ENCODE data around the gene GPRC5D. TPM values are rescaled to one million over a fixed set of nuclear protein-coding genes. Genes with fewer than 3 reads are reported as not detected.

The GPRC5D gene
- polyA plus RNA-seq, 1 donor from 2014 or later: not detected

GRCh38 chr12:12964255-12964654 is 12.3 kb upstream of the GPRC5D start:
- H4K20me1 ChIP-seq (ENCODE audit: insufficient read depth): no peaks in the 10 kb centered on the region
- H3K4me3 ChIP-seq (ENCODE audit: low read length): no peak overlapping the region
- no peaks in the 10 kb centered on the region for H3K27me3 ChIP-seq (ENCODE audit: insufficient read depth, low read depth, low read length)
- H3F3A ChIP-seq (ENCODE audit: insufficient read depth, low read length, poor library complexity, severe bottlenecking): no peaks in the 10 kb centered on the region
- no peaks in the 10 kb centered on the region for H3K36me3 ChIP-seq (ENCODE audit: insufficient read depth, low read length)
- H3K9me3 ChIP-seq (ENCODE audit: low read length): no peaks in the 10 kb centered on the region
- H3K79me2 ChIP-seq (replicated peaks; ENCODE audit: insufficient read depth, low read length): no peaks in the 10 kb centered on the region
- H3K27ac ChIP-seq (ENCODE audit: low read length): no peak overlapping the region
- H2AFZ ChIP-seq (ENCODE audit: low read depth, low read length): no peak overlapping the region
- TF ChIP-seq EZH2 (IDR thresholded peaks at IDR 0.05; ENCODE audit: borderline replicate concordance, insufficient read depth, low read length, poor library complexity, severe bottlenecking) (no peak), EP300 (conservative IDR thresholded peaks at IDR 0.05; ENCODE audit: poor library complexity, severe bottlenecking) (no peak), RAD21 (conservative IDR thresholded peaks at IDR 0.05) (no peak), POLR2AphosphoS5 (IDR thresholded peaks at IDR 0.05) (no peak), SMC3 (conservative IDR thresholded peaks at IDR 0.05; ENCODE audit: poor library complexity) (no peak), TAF1 (IDR thresholded peaks at IDR 0.05; ENCODE audit: low read depth) (no peak), CTCF (IDR thresholded peaks at IDR 0.05; ENCODE audit: poor library complexity, severe bottlenecking) (no peak), REST (IDR thresholded peaks at IDR 0.05; ENCODE audit: borderline replicate concordance) (no peak), MXI1 (conservative IDR thresholded peaks at IDR 0.05; ENCODE audit: poor library complexity, severe bottlenecking) (no peak)
- no peak overlapping the region for H3K9ac ChIP-seq (ENCODE audit: low read length)
- H3K4me2 ChIP-seq (ENCODE audit: low read length): no peak overlapping the region
- H3K9me2 ChIP-seq (ENCODE audit: insufficient read depth, low read length): no peaks in the 10 kb centered on the region

- Histone ChIP-seq H3K27me3 (ENCODE audit: insufficient read depth, low read depth, low read length) (no peaks in the 10 kb centered on the region), H3K9ac (ENCODE audit: low read length) (no peak overlapping the region), H3K4me2 (ENCODE audit: low read length) (no peak overlapping the region), H3K79me2 (replicated peaks; ENCODE audit: insufficient read depth, low read length) (no peaks in the 10 kb centered on the region), H3K4me3 (ENCODE audit: low read length) (no peak overlapping the region), H2AFZ (ENCODE audit: low read depth, low read length) (no peak overlapping the region), H3K9me3 (ENCODE audit: low read length) (no peaks in the 10 kb centered on the region), H3F3A (ENCODE audit: insufficient read depth, low read length, poor library complexity, severe bottlenecking) (no peaks in the 10 kb centered on the region), H4K20me1 (ENCODE audit: insufficient read depth) (no peaks in the 10 kb centered on the region), H3K36me3 (ENCODE audit: insufficient read depth, low read length) (no peaks in the 10 kb centered on the region), H3K9me2 (ENCODE audit: insufficient read depth, low read length) (no peaks in the 10 kb centered on the region), H3K27ac (ENCODE audit: low read length) (no peak overlapping the region)
- TF ChIP-seq EP300 (conservative IDR thresholded peaks at IDR 0.05; ENCODE audit: poor library complexity, severe bottlenecking): no peak
- no peak for TF ChIP-seq MXI1 (conservative IDR thresholded peaks at IDR 0.05; ENCODE audit: poor library complexity, severe bottlenecking)
- no peak for TF ChIP-seq POLR2AphosphoS5 (IDR thresholded peaks at IDR 0.05)
Observed at GRCh38 chr12:12960639-12961209, 8.8 kb upstream of the GPRC5D start.

All from neural cell (in vitro differentiated cells).